ENCODE data around the gene TMCO4.

Gene TMCO4

DNA sequence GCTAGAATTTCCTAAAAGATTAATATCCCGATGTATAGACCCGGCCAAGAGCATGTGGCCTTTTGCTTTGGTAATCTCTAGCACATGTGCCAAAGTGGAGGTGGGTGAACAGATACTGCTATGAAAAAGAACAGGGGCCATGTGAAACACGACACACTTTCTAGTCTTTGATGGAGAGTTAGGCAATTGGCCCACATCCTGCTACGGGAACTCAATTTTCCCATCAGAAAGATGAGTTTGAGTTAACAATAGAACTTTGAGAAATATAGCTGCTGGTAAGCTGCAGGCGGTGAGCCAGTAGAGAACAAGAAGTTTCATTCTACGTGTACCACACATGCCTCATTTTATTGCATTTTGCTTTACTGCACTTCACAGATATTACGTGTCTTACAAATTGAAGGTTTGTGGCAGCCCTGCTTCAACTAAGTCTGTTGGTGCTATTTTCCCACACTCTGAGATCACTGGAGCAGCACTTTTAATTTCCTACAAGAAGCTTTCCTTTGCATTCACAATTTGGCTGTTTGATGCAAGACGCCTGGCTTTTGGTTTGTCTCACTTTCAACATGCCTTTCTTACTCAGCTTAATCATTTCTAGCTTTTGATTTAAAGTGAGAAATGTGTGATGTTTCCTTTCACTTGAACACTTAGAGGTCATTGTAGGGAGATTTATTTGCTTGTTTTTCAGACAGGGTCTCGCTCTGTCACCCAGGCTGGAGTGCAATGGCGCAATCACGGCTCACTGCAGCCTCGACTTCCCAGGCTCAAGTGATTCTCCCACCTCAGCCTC is 88.7 kb downstream of the TMCO4 start:
- DNase-seq, result peak; percentile 46

DNA sequence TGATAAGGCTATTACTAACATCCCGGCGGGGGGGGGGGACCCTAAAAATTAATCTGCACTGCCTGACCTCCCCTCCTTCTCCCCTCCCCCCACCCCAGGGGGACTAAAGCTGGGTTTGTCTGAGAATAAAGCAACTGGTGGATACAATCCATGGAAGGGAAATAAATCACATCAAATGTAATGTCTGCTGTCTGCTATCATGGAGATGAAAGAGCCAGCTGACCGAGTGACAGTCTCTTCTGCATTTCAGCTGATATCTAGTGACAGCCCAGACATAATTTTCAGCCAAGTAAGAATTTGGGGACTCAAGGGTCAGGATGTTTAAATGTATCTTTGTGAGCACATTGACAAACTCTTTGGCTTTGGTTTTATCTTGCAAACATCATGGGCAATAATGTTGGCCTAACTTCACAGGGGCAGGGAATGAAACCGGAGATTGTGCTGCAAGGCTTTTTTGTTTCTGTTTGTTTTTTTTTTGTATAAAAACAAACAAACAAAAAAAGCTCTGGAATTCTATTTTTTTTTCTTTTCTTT is 90.4 kb downstream of the TMCO4 start:
- DNase-seq, result no peak

DNA sequence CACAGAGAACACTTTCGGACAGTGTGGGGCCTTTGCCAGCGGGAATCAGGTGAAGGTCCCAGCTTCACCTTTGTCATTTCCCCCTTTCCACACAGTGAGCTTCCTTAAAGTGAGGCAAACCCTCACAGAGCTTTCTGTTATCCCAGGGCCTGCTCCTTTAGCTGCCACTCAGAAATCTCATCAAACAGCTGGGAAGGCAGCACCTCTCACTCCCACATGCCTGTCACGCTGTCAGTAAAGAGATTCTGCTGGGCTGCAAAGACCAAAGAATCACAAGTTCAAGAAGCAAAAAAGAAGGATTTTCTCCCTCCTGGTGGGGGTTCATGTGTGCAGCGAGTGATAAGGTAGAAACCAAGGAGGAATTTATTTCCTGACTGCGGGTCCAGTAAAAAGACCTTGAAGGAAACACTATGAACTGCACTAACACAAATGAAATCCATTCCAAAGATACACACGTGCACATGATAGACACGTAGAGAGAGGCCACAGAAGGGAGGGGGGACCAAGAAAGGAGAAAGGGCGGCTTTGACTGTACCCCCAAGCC is 91.1 kb downstream of the TMCO4 start:
- no peak for DNase-seq

DNA sequence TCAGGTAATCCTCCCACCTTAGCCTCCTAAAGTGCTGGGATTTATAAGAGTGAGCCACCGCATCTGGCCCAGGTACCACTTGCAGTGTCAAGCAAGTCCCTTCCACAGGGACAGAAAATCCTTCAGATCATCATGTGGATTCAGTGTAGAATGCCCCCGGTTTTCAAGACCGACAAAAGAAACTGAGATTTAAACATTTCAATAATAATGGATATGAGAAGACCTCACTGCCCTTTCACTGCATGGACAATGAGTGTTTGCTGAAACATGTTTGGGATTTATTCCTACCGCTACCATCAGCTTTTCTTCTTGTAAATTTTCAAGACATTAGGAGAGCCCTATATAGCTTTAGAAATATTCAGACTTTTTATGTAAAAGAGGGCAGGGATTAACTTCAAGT is 93.6 kb downstream of the TMCO4 start:
- DNase-seq, result no peak

DNA sequence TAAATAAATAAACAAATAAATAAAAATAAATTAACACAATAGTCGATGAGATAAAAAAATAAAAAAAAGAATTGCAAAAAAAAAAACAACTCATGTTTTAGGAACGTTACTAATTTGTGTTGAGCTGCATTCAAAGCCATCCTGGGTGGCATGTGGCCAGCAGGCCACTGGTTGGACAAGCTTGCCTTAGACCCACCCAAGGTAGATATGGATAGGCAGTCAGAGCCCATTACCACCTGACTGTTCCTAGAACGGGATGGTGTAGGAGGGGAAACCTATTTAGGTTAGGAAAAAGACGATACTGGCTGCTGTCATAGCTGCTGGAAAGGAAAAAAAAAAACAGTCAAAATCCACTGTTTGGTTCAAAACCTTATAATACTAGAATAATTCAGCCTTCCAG is 94.3 kb downstream of the TMCO4 start:
- DNase-seq, result no peak

DNA sequence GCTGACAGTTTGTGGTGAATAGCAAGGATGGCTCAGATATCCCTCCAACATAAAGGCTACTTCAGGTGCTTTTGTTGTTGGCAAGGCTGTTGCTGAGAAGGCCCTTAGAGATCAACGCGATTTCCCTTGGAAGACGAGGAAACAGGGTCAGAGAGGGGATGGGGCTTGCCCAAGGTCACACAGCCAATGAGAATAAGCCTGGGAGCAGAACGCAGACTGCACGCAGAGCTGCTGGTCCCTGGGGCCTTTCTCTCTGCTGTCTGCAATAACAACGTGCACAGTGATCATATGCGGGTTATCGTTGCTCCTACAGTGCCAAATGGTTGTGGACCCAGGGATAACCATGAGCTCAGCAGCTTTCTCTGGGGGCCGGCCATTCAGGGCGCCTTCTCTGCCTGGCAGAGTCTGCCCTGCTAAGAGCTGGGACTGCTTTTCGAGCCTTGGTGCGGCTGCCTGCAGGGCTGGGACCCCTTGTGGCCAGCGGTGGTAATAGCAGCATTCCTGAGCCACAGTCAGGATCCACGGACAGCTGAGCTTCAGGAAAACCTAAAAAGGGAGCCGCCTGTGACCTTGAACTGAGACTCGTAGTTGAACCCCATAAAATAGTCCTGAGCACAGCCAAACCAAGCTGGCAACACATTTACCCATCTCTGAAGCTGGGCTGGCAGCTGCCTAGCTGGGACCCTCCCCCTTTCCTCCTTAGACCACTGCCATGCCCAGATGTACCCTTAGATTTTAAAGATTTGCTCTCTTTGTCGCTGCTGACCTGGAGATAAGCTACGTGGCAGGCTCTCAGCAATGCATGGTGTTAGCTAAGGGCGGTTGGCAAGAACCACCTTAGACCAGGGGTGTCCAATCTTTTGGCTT is 95.2 kb downstream of the TMCO4 start:
- peak; percentile 78 for DNase-seq

DNA sequence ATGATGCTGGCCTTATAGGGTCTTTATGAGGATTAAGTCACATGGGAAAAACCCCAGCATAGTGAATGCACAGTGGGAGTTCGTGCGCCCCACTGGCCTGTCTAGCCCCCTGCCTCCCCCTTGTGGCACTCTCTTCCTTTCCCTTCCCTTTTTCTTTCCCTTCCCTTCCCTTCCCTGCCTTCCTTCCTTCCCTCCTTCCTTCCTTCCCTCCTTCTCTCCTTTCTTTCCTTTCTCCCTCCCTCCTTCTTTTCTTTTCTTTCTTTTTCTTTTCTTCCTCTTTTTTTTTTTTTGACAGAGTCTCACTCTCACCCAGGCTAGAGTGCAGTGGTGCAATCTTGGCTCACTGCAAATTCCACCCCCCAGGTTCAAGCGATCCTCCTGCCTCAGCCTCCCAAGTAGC is 96.4 kb downstream of the TMCO4 start:
- DNase-seq, result no peak

DNA sequence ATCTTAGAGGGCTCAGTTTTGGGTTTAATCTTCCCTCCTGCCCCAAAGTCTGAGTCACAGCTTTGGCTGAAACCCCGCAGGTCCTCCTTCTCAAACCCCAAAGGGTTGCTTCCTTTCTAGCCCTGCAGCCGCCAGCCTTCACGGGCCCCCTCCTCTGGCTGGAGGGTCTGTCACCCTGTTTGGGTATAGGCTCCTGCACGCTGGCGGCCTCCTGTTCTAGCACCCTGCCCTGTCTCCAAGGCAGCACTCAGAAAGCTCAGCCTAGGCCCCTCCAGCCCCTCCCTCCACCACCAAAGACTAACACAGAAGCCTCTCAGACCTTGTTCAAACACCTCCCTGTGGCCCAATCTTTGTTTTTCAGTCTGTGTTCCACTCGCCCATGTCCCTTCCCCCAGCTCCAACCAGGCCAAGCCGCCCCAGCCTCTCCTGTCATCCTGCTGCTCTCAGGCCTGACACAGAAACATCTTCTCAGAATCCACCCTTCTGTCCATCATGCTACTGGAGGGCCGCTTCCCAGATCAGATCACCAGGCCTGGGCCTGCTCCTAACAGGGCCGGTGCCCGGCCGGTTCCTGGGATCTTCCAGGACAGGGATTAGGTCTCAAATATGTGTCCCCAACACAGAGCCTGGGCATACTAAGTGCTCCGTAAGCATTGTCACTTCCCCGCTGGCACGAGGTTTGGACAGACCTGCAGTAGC is 99.5 kb downstream of the TMCO4 start:
- DNase-seq, result no peak

DNA sequence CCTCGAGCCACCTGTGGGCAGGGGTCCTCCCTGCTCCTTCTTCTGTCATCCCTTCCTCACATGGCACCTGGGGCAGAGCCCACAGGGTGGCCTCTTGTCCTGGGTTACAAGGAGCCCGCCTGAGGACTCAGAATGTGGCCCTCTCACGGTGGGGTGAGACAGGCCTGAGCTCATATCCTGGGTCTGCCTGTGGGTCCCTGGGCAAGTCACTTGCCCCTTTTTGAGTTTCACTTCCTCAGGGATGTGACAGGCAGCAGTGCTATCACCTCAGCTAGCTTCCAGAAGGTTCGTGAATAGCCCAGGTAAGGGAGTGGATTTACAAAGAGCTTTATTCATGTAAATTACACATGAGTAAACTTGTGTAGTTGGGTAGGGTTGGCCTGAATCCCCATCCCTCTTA is 101.5 kb downstream of the TMCO4 start:
- no peak for DNase-seq

DNA sequence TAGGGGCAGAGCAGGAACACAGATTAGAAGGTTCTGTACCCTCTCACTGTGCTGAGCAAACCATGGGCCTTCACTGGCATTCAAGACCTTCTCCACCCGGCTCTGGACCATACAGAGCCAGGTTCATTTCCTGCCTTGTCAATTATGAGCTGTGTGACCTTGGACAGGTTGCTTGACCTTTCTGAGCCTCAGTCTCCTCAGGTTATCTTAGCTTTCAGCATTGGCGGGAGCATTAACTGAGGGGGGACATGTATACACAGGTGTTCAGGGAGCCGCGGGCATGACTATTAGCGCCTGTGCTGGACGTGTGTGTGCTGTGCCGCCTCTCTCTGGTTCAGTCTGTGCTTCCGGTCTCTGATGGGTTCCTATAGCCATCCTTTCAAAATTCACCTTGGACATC is 102.9 kb downstream of the TMCO4 start:
- no peak for DNase-seq

DNA sequence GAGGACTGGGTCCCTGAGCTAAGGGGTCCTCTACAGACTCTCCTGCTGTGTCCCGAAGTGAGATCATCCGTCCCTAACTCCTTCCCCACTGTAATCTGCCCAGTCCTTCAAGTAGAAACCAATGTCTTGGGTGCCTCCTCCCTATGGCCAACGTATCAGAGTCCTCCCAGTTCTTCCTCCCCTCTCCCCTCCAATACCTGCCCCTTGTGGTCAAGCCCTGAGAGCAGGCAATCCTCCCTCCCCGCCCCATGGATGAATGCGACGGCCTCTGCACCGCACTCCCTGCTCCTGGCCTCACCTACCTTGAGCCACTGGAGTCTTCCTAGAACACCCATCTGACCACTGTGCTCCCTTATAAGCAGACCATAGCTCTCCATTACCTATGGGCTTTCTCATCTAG is 103.9 kb downstream of the TMCO4 start:
- no peak for DNase-seq

DNA sequence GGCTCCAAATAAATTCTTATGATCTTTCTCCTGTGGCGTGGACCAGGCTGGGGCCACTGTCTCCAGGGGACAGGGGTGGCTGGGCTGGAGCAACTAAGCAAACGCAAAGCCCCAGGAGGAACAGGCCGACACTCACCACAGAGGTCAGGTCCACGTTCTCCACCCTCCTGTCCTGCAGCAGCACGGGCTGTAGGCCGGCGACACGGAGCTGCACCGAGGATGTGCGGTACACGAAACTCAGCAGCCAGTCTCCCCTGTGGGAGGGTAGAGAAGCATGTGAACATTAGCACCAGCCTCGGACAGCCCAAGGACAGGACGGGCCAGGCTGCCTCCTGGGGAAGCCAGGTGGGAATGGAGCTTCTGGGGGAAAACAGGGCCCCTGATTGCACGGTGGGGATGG is 105.4 kb downstream of the TMCO4 start:
- no peak for DNase-seq

DNA sequence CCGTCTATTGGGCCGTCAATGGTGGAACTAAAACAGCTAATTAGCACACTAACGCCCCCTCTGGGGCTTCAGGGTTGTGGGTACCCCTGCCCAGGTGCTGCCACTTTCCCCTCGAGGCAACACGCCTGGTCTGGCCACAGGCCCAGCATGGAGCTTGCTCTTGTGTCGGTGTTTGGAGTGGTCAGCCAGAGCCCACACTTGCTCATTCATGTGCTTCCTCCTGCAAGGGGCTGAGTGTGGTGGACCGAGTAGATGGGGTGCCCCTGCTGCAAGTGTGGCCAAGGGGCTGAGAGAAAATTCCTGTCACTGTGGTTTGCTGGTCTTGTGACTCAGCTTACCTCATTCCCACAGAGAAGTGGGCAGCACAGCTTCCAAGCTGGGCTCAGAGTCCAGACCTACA is 109.4 kb downstream of the TMCO4 start:
- DNase-seq, result no peak

DNA sequence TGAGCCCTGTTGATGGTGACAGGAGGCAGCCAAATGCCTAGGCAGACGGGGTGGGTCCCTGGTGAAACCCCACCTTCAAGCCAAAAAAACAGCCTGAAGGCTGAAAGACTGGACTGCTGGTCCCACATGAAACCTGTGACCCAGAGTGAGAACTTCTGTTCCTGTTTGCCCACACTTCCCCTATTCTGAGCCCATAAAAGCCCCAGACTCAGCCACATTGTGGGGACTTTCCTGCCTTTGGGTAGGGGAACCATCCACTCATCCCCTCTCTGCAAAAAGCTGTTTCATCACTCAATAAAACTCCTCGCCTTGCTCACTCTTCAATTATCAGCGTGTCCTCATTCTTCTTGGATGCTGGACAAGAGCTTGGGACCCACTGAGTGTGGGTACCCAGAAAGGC is 109.9 kb downstream of the TMCO4 start:
- no peak for DNase-seq

DNA sequence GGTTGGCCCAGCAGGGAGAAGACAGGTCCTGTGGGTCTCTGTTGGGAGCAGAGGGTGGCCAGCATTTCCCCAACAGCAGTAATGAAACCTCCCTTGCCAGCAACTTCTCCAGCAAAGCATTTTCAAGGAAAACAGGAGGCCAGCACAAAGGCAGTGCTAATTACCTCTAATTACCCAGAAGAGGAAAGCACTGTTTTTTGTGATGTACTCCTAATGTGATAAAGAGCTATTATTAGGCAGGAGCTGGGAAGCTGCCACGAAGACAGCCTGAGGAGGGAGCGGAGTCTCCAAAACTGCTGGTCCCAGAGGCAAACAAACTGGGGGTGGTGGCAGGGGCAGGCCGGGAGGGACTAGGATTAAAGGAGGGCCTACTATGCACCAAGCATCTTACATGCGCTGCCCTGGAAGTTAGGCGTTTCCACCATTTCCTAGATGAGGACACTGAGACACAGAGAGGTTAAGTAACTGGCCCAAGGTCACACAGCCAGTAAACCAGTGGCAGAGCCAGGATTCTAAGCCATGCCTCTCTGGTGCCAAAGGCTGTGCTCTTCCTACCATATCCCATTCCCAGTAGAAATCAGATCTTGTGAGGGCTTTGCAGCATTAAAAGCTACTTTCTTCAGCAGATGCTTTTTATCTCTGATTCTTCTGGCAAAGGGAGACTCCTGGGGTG is 110.5 kb downstream of the TMCO4 start:
- DNase-seq, result no peak

DNA sequence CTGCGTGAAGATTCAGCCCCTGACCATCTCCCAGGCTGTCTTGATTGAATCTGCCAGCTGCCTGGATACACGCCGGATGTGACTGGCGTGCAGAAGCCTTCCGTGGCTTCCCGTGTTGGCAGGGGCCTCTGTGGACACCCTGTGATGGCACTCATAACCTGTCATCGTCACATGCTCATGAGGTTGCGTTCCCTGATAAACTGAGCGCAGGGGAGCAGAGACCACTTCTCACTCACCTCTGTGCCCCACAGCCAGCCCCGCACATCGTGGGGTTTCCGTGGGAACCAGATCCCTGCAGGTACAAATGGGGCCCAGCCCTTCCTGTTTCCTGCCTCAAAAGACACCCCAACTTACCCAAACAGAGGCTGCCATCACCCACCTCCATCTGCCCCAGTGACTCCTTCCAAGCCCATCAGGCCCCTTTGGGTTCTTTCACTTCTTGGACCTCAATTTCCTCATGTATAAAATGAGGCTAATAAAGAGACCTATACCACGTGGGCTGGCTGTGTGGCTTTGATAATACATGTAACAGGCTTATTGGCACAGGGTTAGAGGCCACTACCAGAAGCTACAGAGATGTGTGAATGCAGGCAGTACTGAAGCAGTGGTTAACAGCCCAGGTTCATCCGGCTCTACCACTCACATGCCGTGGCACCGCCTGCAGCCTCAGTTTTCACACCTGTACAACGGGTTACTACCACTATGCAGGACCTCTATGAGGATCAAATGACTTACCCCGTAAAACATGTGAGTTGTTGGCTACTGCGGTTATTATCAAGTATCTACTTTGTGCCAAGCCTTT is 111.5 kb downstream of the TMCO4 start:
- peak; percentile 32 for DNase-seq

DNA sequence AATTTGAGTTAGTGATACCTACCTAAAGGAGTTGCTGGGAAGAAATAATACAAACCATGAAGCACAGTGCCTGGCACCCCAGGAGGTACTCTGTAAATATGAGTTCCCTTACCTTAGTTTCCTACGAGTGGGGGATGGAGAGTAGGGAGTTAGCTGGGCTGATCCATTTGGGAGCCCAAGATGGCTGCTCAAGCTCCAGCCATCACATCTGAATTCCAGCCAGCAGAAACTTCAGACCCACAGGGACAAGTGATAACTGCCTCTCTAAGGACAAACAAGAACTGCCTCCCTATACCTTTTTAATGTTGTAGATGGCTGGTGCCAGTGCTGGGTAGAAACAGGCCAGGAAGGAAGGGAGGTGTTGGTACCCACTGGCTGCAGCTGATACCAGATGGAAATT is 112.3 kb downstream of the TMCO4 start:
- no peak for DNase-seq

DNA sequence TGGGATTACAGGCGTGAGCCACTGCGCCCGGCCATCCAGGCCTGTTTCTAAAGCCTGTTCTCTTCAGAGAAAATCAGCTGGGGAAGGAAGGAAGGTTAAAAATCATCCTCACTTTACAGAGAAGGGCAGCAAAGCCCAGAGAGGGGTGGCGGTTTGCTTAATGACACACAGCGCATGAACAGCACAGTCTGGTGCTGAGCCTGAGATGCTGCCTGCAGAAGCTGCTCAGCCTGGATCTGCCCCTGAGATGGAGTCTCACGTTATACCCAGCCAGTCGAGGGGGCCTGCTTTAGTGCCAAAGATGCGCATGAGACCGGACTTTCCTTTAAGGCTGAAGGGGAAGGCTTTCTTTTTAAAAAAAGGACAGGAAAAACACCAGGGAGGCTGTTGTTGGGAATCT is 113.7 kb downstream of the TMCO4 start:
- DNase-seq, result no peak

DNA sequence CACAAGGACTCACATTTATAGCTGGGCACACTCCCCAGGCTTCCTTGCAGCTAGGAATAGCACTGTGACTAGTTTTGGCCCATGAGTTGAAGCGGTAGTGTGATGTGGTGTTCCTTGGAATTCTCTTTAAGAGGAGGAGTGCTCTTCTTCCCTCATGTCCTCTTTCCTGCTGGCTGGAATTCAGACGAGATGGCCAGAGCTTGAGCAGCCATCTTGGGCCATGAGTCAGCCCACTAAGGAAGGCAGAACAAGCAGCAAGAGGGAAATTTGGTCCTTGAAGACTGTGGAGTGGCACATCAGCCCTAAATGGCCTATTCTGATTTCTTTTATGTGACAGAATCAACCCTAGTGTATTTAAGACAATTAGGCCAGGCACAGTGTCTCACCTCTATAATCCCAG is 115.0 kb downstream of the TMCO4 start:
- DNase-seq, result no peak

DNA sequence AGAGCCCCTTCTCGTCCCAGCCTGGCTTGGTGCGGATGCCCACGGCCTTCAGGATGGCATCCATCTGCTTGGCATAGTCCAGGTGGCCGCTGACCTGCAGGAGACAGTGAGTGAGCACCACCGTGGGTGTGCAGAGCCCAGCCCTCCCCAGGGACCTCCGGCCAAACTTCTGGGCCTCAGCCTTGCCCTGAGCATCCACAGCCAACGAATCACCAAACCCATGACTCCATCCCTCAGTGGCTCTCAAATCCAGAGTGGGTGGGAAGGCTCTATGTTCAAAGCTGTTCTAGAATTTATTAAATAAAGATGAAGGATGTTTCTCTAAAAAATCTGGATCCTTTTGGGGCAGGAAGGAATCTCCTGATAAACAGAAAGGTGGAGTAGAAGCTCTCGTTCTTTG is 116.4 kb downstream of the TMCO4 start:
- no peak for DNase-seq

DNA sequence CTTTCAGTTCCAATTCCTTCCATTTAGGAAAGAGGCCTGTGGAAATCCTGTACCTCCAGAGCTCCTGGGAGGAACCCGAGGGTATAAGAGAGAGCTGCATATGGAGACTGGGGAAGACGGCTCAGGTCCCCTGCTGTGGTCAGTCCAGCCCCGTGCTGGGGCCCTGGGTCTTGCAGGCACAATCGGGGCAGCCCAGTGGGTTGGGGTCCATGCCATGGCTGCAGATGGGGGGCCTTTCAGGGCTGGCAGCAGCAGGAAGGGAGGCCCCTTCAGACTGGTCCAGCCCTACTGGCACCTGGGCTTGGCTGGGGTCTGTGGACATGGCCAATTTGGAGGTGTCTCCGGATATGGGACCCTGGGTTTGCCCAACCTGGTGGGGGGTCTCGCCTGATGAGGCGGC is 116.8 kb downstream of the TMCO4 start:
- DNase-seq, result no peak

DNA sequence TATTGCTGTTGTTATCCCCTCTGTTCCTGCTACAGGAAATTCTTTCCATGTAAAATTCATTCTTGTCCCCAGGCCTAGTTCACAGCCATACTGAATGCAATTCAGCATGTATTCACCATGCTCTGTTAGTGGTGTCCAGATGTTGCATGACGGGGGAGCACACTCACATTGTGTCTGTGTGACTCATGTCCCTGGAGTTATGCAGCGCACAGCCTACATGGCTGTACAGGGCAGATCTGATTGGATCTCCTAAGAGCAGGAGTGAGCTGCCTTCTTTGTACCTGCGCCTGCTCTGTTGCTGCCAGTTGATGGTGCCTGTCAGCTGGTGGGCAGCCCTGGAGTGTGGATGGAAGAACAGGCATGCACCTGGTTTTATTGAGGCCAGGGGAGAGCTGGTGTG is 117.5 kb downstream of the TMCO4 start:
- DNase-seq, result no peak
